G401 (cell line): Measurements from ENCODE around the gene HNF4A. TPM values are rescaled to one million over a fixed set of nuclear protein-coding genes. Genes with fewer than 3 reads are reported as not detected.
"Not testable (repeated sequence)": the region's sequence is repeated elsewhere in the genome, so short reads cannot be mapped to it uniquely, and the experiment has no call there.

Experiments used
- DNase-seq: peaks from one replicate; pipeline ENCODE4 v3.0.0-alpha.2; 2015; ENCODE audit warnings: low spot score
- in situ Hi-C: cut with HindIII; loops from 2 replicates; pipeline ENCODE4 v1.10.0; 2016; ENCODE audit warnings: low sequenced_read_pairs, mixed read lengths
- total RNA-seq: library from RNA; depleted of rRNA; stranded (reverse); fragments of >200 nt; shearing (Covaris generic); gene quantifications from 2 replicates; pipeline ENCODE4 v1.2.3, GENCODE V29; 2014

HNF4A gene
- total RNA-seq, 1 experiment from 2014 or later: 0.17 TPM

- in situ Hi-C loops: no loop called here
- no peak for DNase-seq
These were observed 12.3 kb upstream of the HNF4A start for GRCh38 chr20:44343162-44343675.

- in situ Hi-C loops: no loop called here
- no peak for DNase-seq
These were observed 10.8 kb upstream of the HNF4A start for GRCh38 chr20:44344723-44345122.

GRCh38 chr20:44345147-44345546 lies 10.4 kb upstream of the HNF4A start:
- in situ Hi-C loops: no loop called here
- no peak for DNase-seq

GRCh38 chr20:44345941-44346340 lies 9.6 kb upstream of the HNF4A start:
- in situ Hi-C loops, DNase-seq: not testable (repeated sequence)

- in situ Hi-C loops: no loop called here
These were observed 7.3 kb upstream of the HNF4A start for GRCh38 chr20:44348168-44348659.

GRCh38 chr20:44349349-44349748 lies 6.2 kb upstream of the HNF4A start:
- DNase-seq: no peak
- in situ Hi-C loops: no loop called here

More at GRCh38 chr20:44348168-44348659, 7.3 kb upstream of the HNF4A start:
- no peak for DNase-seq

- in situ Hi-C loops: no loop called here
- DNase-seq: no peak
These were observed 4.9 kb upstream of the HNF4A start for GRCh38 chr20:44350567-44350966.

- no peak for DNase-seq
- in situ Hi-C loops: no loop called here
These were observed 461 bp upstream of the HNF4A start for GRCh38 chr20:44354979-44355497.

- in situ Hi-C loops: no loop called here
- DNase-seq: no peak
These were observed 839 bp downstream of the HNF4A start for GRCh38 chr20:44356353-44356723.

- in situ Hi-C loops: no loop called here
These were observed 1.5 kb downstream of the HNF4A start for GRCh38 chr20:44357020-44357419.

GRCh38 chr20:44357555-44358125 lies 2.1 kb downstream of the HNF4A start:
- in situ Hi-C loops: no loop called here
- no peak for DNase-seq

More at GRCh38 chr20:44357020-44357419, 1.5 kb downstream of the HNF4A start:
- DNase-seq: no peak

GRCh38 chr20:44358776-44359175 lies 3.3 kb downstream of the HNF4A start:
- in situ Hi-C loops: no loop called here
- no peak for DNase-seq

GRCh38 chr20:44360221-44360620 lies 4.7 kb downstream of the HNF4A start:
- in situ Hi-C loops: no loop called here
- no peak for DNase-seq

- in situ Hi-C loops: no loop called here
- DNase-seq: no peak
These were observed 5.5 kb downstream of the HNF4A start for GRCh38 chr20:44361021-44361420.

- in situ Hi-C loops: no loop called here
- no peak for DNase-seq
These were observed 7.0 kb downstream of the HNF4A start for GRCh38 chr20:44362466-44362940.

GRCh38 chr20:44364068-44364467 lies 8.6 kb downstream of the HNF4A start:
- in situ Hi-C loops: no loop called here
- DNase-seq: no peak

GRCh38 chr20:44364780-44365179 lies 9.3 kb downstream of the HNF4A start:
- DNase-seq: no peak
- in situ Hi-C loops: no loop called here

- no peak for DNase-seq
- in situ Hi-C loops: no loop called here
These were observed 12.2 kb downstream of the HNF4A start for GRCh38 chr20:44367746-44368145.

GRCh38 chr20:44370639-44371218 lies 15.2 kb downstream of the HNF4A start:
- in situ Hi-C loops: no loop called here
- no peak for DNase-seq

GRCh38 chr20:44382641-44383040 lies 27.1 kb downstream of the HNF4A start:
- in situ Hi-C loops: no loop called here
- DNase-seq: no peak
